Measurements from ENCODE around the gene ARL16.
"Not testable (repeated sequence)": the region's sequence is repeated elsewhere in the genome, so short reads cannot be mapped to it uniquely, and the experiment has no call there.

The ARL16 gene

GRCh38 chr17:81690066-81690465 is 6.5 kb upstream of the ARL16 start:
- H3K36me3 Mint-ChIP-seq = peaks cover 7% of the 10 kb centered on the region

GRCh38 chr17:81688616-81689015 is 5.0 kb upstream of the ARL16 start:
- Mint-ChIP-seq H3K4me3 (no peak overlapping the region), H3K9me3 (no peaks in the 10 kb centered on the region), H3K27me3 (no peaks in the 10 kb centered on the region), H3K27ac (no peak overlapping the region), H3K36me3 (peaks cover 7% of the 10 kb centered on the region), H3K4me1 (peaks cover 33% of the 10 kb centered on the region)

More at GRCh38 chr17:81690066-81690465, 6.5 kb upstream of the ARL16 start:
- Mint-ChIP-seq H3K4me1 (peaks cover 23% of the 10 kb centered on the region), H3K27me3 (no peaks in the 10 kb centered on the region), H3K9me3 (no peaks in the 10 kb centered on the region), H3K4me3 (no peak overlapping the region), H3K27ac (no peak overlapping the region)

GRCh38 chr17:81687770-81688541 is 4.4 kb upstream of the ARL16 start:
- no peaks in the 10 kb centered on the region for H3K9me3 Mint-ChIP-seq
- H3K27ac Mint-ChIP-seq = no peak overlapping the region
- H3K36me3 Mint-ChIP-seq = peaks cover 7% of the 10 kb centered on the region
- H3K4me1 Mint-ChIP-seq = peaks cover 36% of the 10 kb centered on the region
- H3K4me3 Mint-ChIP-seq = no peak overlapping the region
- H3K27me3 Mint-ChIP-seq = no peaks in the 10 kb centered on the region

GRCh38 chr17:81686614-81687013 is 3.0 kb upstream of the ARL16 start:
- H3K36me3 Mint-ChIP-seq = peaks cover 7% of the 10 kb centered on the region
- no peaks in the 10 kb centered on the region for H3K9me3 Mint-ChIP-seq
- no peaks in the 10 kb centered on the region for H3K27me3 Mint-ChIP-seq
- peaks cover 43% of the 10 kb centered on the region for H3K4me1 Mint-ChIP-seq
- H3K27ac Mint-ChIP-seq = no peak overlapping the region
- H3K4me3 Mint-ChIP-seq = no peak overlapping the region

GRCh38 chr17:81685108-81685507 is 1.5 kb upstream of the ARL16 start:
- Mint-ChIP-seq H3K36me3 (peaks cover 7% of the 10 kb centered on the region), H3K27me3 (no peaks in the 10 kb centered on the region), H3K27ac (peak overlapping the region; percentile 76), H3K4me1 (peaks cover 43% of the 10 kb centered on the region), H3K9me3 (no peaks in the 10 kb centered on the region), H3K4me3 (peak overlapping the region; percentile 92)

GRCh38 chr17:81684442-81684911 is 880 bp upstream of the ARL16 start:
- Mint-ChIP-seq H3K36me3 (peaks cover 7% of the 10 kb centered on the region), H3K4me3 (peak overlapping the region; percentile 92), H3K27ac (peak overlapping the region; percentile 76), H3K9me3 (no peaks in the 10 kb centered on the region), H3K27me3 (no peaks in the 10 kb centered on the region), H3K4me1 (peaks cover 42% of the 10 kb centered on the region)

- Mint-ChIP-seq H3K4me1 (peaks cover 39% of the 10 kb centered on the region), H3K27me3 (no peaks in the 10 kb centered on the region), H3K9me3 (no peaks in the 10 kb centered on the region), H3K36me3 (peaks cover 7% of the 10 kb centered on the region), H3K27ac (peak overlapping the region; percentile 30), H3K4me3 (peak overlapping the region; percentile 94)
Measured at GRCh38 chr17:81683208-81683583, 401 bp downstream of the ARL16 start.

GRCh38 chr17:81682565-81683207 is 911 bp downstream of the ARL16 start:
- no peaks in the 10 kb centered on the region for H3K27me3 Mint-ChIP-seq
- H3K36me3 Mint-ChIP-seq = peaks cover 7% of the 10 kb centered on the region
- H3K4me1 Mint-ChIP-seq = peaks cover 39% of the 10 kb centered on the region
- H3K4me3 Mint-ChIP-seq = peak overlapping the region; percentile 94
- H3K9me3 Mint-ChIP-seq = no peaks in the 10 kb centered on the region
- H3K27ac Mint-ChIP-seq = peak overlapping the region; percentile 30

GRCh38 chr17:81681672-81682071 is 1.9 kb downstream of the ARL16 start:
- Mint-ChIP-seq H3K27ac (no peak overlapping the region), H3K4me1 (peaks cover 32% of the 10 kb centered on the region), H3K4me3 (peak overlapping the region; percentile 11)

GRCh38 chr17:81680150-81680549 is 3.4 kb downstream of the ARL16 start:
- Mint-ChIP-seq H3K4me1 (peaks cover 27% of the 10 kb centered on the region), H3K27ac (no peak overlapping the region), H3K36me3 (no peaks in the 10 kb centered on the region), H3K27me3 (no peaks in the 10 kb centered on the region), H3K9me3 (no peaks in the 10 kb centered on the region), H3K4me3 (peak overlapping the region; percentile 9)

More at GRCh38 chr17:81681672-81682071, 1.9 kb downstream of the ARL16 start:
- peaks cover 3% of the 10 kb centered on the region for H3K36me3 Mint-ChIP-seq
- H3K27me3 Mint-ChIP-seq = no peaks in the 10 kb centered on the region
- H3K9me3 Mint-ChIP-seq = no peaks in the 10 kb centered on the region

GRCh38 chr17:81676906-81677305 is 6.7 kb downstream of the ARL16 start:
- H3K4me3 Mint-ChIP-seq = no peak overlapping the region
- no peaks in the 10 kb centered on the region for H3K36me3 Mint-ChIP-seq
- no peaks in the 10 kb centered on the region for H3K9me3 Mint-ChIP-seq
- peaks cover 6% of the 10 kb centered on the region for H3K4me1 Mint-ChIP-seq
- H3K27me3 Mint-ChIP-seq = no peaks in the 10 kb centered on the region
- H3K27ac Mint-ChIP-seq = no peak overlapping the region

- not testable (repeated sequence) for H3K36me3 Mint-ChIP-seq, H3K27me3 Mint-ChIP-seq, H3K9me3 Mint-ChIP-seq, H3K27ac Mint-ChIP-seq, H3K4me3 Mint-ChIP-seq, H3K4me1 Mint-ChIP-seq
Measured at GRCh38 chr17:81675515-81676221, 7.9 kb downstream of the ARL16 start.

- Mint-ChIP-seq H3K4me3 (no peak overlapping the region), H3K4me1 (peaks cover 10% of the 10 kb centered on the region), H3K27ac (no peak overlapping the region), H3K9me3 (no peaks in the 10 kb centered on the region), H3K36me3 (peaks cover 1% of the 10 kb centered on the region), H3K27me3 (no peaks in the 10 kb centered on the region)
Measured at GRCh38 chr17:81673561-81674258, 9.9 kb downstream of the ARL16 start.

GRCh38 chr17:81672954-81673353 is 10.6 kb downstream of the ARL16 start:
- Mint-ChIP-seq H3K27me3 (no peaks in the 10 kb centered on the region), H3K9me3 (no peaks in the 10 kb centered on the region), H3K36me3 (peaks cover 3% of the 10 kb centered on the region), H3K4me3 (no peak overlapping the region), H3K4me1 (peaks cover 17% of the 10 kb centered on the region), H3K27ac (no peak overlapping the region)

GRCh38 chr17:81672504-81672903 is 11.1 kb downstream of the ARL16 start:
- Mint-ChIP-seq H3K4me1 (peaks cover 21% of the 10 kb centered on the region), H3K36me3 (peaks cover 3% of the 10 kb centered on the region)

More at GRCh38 chr17:81672504-81672903, 11.1 kb downstream of the ARL16 start:
- H3K4me3 Mint-ChIP-seq = no peak overlapping the region
- no peaks in the 10 kb centered on the region for H3K9me3 Mint-ChIP-seq
- no peaks in the 10 kb centered on the region for H3K27me3 Mint-ChIP-seq
- no peak overlapping the region for H3K27ac Mint-ChIP-seq

Measured in activated naive CD4-positive, alpha-beta T cell treated with anti-CD3 and anti-CD28 coated beads, Interleukin-2, amount 50 U/mL, for 24 hours (primary cell).